ENCODE results near the gene CYFIP2.

- TF ChIP-seq ZSCAN18 (CRISPR knock-in tag; IDR thresholded peaks at IDR 0.05), result no peak
- TF ChIP-seq, protein P1, sequence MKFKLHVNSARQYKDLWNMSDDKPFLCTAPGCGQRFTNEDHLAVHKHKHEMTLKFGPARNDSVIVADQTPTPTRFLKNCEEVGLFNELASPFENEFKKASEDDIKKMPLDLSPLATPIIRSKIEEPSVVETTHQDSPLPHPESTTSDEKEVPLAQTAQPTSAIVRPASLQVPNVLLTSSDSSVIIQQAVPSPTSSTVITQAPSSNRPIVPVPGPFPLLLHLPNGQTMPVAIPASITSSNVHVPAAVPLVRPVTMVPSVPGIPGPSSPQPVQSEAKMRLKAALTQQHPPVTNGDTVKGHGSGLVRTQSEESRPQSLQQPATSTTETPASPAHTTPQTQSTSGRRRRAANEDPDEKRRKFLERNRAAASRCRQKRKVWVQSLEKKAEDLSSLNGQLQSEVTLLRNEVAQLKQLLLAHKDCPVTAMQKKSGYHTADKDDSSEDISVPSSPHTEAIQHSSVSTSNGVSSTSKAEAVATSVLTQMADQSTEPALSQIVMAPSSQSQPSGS (CRISPR knock-in tag; IDR thresholded peaks at IDR 0.05; ENCODE audit: borderline replicate concordance, low read depth), result no peak
- TF ChIP-seq, protein P2, sequence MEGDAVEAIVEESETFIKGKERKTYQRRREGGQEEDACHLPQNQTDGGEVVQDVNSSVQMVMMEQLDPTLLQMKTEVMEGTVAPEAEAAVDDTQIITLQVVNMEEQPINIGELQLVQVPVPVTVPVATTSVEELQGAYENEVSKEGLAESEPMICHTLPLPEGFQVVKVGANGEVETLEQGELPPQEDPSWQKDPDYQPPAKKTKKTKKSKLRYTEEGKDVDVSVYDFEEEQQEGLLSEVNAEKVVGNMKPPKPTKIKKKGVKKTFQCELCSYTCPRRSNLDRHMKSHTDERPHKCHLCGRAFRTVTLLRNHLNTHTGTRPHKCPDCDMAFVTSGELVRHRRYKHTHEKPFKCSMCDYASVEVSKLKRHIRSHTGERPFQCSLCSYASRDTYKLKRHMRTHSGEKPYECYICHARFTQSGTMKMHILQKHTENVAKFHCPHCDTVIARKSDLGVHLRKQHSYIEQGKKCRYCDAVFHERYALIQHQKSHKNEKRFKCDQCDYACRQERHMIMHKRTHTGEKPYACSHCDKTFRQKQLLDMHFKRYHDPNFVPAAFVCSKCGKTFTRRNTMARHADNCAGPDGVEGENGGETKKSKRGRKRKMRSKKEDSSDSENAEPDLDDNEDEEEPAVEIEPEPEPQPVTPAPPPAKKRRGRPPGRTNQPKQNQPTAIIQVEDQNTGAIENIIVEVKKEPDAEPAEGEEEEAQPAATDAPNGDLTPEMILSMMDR (IDR thresholded peaks at IDR 0.05), result no peak
- no peak for TF ChIP-seq FOXJ3 (CRISPR knock-in tag; IDR thresholded peaks at IDR 0.05; ENCODE audit: borderline replicate concordance)
- TF ChIP-seq MYBL2 (CRISPR knock-in tag; IDR thresholded peaks at IDR 0.05), result no peak
- TF ChIP-seq ATF3 (CRISPR knock-in tag; conservative IDR thresholded peaks at IDR 0.05), result no peak
- no peak for TF ChIP-seq ZBTB21 (CRISPR knock-in tag; IDR thresholded peaks at IDR 0.05; ENCODE audit: borderline replicate concordance)
Measured at GRCh38 chr5:157283434-157283833, 17.5 kb downstream of the CYFIP2 start.

Measured in WTC11 (cell line).